ENCODE data around the gene LARGE1.

Gene LARGE1

DNA sequence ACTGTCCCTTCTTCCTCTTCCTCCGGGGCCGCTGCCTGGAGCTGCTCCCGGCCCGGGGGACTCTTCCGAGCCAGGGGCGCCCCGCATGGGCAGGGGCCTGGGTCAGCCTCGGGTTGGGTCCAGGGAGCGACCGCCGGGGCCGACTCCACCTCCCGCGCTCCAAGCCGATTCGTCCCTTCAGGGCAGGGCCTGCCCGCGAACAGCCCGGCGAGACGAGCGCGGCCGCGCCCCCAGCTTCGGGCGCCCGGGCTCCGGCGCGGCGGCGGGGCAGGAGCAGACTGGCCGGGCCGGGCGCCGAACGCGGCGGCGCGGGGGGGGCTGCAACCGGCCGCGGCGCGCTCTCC, at the start of gene LARGE1:
TSS of gene LARGE1 (minus strand) at position 280 of the 344 bp plus-strand sequence.
- no peak for DNase-seq (ENCODE audit: low read depth)

DNA sequence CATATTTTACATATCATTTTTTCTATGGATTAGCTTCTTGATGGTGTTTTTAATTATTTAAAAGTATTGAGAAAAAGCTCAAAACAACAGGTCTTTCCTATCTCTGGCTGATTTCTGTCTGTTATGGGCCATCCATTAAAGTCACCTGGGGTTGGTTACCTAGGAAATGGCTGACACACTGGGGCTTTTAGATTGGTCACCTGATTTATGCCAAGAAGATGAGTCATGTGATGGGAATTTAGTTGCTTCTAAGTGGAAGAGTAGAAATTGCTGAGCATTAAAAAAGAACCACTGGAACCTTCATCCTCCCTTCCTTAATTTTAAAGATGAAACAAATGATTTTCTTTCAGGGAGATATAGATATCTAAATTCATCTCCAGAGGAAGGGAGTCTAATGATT, 48.8 kb upstream of the LARGE1 start:
- no peak for DNase-seq (ENCODE audit: low read depth)

DNA sequence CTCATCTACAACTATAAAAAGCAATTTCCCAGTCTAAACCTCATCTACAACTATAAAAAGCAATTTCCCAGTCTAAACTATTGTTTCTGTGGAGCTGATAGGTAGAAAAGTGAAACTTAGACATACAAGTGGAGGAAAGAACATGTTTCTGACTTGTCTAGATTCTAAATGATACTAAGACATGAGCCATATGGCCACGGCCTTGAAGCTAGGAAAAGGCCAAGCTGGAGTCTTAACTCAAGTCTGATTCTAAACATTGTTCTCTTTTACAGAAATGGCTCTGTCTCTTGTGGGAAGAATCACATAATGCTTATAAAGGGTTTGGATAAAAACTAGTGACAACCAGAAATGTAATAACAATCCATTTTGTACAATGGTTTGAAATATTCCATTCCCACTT, 43.8 kb upstream of the LARGE1 start:
- DNase-seq (ENCODE audit: low read depth) = no peak

DNA sequence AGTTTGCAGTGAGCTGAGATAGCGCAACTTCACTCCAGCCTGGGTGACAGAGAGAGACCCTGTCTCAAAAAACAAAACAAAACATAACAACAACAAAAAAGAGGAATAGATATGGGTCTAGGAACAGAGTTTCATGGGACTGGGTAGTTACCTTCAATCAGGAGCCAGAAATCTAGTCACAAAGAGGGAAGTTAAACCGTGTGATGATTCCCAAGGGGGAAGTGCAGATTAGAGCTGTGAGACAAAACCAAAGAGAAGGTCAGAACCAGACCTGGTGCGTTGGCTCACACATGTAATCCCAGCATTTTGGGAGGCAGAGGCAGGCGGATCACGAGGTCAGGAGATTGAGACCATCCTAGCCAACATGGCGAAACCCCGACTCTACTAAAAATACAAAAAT, 42.1 kb upstream of the LARGE1 start:
- DNase-seq (ENCODE audit: low read depth) = no peak

DNA sequence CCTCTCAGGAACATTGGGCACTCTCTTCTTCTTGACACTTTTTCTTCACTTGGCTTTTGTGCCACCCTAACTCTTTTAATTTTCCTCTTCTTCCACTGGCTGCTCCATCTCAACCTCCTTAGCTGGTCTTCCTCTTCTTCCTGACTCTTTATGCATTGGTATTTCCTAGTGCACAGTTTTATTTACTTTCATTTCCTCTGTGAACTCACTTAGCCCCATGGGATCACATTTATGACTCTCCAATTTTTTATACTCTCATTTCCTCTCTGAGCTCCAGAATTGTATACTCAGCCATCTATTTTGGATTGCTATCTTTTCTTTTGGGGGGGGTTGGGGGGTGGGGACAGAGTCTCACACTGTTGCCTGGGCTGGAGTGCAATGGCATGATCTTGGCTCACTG, 38.5 kb upstream of the LARGE1 start:
- no peak for DNase-seq (ENCODE audit: low read depth)

DNA sequence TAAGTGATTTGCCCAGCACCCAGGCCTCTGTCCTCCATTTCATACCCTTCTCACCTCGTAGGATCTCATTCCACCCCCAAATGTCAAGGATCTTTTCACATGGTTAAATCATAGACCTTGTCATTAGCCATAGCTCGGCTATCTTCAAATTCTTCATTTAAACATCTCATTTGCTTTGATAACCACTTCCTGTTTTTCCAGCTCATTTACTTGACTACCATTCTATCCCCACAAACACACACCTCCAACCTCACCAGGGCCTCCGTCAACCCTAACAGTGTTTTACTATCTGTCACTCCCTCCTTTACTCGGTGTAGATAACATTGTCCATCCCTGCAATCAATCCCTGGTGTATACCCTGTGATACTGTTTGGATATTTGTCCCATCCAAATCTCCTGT, 36.8 kb upstream of the LARGE1 start:
- DNase-seq (ENCODE audit: low read depth) = no peak

DNA sequence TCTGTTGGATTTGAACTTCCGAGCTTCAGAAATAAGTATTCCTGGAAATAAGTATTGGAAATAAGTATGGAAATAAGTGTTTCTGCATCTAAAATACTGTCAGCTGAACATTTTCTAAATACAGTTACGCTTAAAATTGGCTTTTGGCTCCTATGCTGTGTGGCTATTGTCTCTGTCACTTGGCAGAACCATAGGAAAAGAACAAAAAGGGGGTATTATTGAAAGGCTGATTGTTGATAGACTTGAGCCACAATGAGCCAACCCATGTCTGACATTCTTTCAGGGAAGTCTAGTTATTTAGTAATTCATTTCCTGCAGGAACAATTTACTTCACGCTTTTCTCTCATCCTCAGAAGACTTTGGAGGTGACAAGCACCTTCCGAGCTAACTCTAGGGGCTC, 32.5 kb upstream of the LARGE1 start:
- DNase-seq (ENCODE audit: low read depth) = no peak

DNA sequence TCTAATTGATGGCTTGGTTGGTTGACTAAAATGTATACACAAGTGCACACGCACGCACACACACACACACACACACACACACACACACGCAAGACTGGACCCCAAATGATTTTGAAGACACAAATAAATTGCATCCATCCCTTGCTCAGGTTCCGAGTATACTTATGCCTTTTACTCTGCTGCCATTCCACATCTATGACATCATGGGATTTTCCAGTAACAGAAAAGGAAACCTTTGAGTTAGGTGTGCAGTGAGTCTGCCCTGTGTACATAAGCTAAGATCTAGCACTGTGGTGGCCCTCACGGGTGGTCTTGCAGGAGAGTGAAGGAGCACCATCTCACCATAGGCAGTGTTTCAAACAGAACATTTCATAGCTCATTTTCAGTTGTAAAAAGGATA, 20.5 kb upstream of the LARGE1 start:
- DNase-seq (ENCODE audit: low read depth) = no peak

DNA sequence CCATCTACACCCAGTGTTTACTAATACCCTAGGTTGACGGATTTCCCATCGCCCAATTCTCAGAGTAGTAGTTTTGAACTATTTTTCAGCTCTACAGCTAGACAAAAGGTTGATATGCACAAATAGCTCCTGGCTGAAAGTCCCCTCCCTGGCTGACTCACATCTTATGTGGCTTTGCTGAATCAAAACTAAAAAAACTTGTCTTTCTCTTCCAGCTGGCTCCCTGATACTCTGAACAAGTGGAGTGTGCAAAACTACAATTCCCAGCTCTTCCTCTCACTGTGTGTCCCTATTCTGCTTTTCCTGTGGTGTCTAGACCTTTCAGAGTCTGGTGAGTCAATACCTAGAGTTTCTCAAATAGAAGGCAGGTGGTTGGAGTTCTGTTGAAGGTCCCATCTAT, 12.7 kb upstream of the LARGE1 start:
- DNase-seq (ENCODE audit: low read depth) = no peak

DNA sequence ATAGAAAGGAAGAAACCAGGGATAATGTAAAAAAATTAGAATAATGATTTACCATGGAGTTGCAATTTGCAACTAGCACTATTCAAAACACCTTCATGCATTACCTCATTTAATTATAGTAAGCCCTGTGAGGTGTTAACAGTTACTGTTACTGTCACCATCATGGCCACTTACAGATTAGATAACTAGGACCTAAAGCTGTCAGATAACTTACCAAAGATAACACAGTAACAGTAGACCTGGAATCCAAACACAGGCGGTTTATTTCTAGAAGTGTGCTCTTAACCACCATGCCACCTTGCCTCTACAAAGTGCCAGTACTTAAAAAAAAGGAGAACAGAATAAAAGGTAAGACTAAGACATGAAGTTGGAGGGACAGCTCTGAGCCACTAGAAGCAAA, 11.1 kb upstream of the LARGE1 start:
- DNase-seq (ENCODE audit: low read depth) = no peak

DNA sequence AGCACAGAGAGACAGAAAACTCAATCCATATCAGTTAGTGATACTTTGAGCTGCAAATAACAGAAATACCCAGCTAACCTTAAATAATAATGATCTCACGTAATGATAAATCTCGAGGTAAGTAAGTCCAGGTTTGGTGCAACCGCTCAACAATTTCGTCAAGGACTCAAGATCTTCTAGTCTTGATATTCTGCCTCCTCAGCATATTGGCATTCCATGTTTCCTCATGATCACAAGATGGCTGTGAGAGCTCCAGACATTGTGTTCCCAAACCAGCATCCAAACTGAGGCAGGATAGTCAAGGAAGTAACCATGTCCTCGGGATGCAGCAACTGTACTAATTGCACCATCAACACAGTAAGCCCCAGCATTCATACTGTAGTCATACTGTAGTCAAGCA, 7.5 kb upstream of the LARGE1 start:
- DNase-seq (ENCODE audit: low read depth) = no peak

DNA sequence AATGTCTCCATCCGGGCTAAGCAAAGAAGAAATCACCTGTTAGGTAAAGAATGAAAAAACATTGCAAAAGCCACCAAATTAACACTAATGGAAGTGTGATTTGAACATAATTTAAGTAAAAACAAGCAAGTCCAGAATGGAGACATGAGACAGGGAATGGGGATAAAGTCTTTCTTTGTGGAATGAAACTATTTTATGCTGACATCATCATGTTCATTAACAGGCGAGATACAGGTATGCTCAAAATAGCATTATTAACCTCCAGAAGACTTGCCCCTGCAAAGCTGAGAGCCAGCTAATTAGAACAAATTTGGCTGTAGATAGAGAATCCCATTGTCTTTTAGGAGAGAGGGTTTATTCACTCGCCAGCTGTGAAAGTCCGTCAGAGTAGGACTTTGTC, 4.9 kb upstream of the LARGE1 start:
- no peak for DNase-seq (ENCODE audit: low read depth)

DNA sequence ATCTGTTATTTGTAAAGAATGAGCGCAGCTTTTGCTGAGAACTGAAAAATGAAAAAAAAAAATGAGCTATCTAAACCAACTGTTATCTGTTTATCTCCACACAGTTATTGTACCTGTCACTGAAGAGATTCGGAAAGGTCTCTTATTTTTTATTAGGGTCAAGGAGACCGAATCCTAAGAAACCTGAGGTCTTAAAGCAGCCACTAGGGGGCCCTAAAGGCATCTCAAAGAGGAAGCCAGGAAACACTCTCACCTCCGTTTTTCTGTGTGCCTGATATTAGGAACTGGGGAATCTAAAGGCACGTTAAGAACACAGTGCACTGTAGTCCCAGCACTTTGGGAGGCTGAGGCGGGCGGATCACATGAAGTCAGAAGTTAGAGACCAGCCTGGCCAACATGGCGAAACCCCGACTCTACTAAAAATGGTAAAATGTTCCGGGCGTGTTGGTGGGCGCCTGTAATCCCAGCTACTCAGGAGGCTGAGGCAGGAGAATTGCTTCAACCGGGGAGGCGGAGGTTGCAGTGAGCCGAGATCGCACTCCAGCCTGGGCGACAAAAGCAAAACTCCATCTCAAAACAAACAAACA, 3.5 kb upstream of the LARGE1 start:
- DNase-seq (ENCODE audit: low read depth) = no peak

DNA sequence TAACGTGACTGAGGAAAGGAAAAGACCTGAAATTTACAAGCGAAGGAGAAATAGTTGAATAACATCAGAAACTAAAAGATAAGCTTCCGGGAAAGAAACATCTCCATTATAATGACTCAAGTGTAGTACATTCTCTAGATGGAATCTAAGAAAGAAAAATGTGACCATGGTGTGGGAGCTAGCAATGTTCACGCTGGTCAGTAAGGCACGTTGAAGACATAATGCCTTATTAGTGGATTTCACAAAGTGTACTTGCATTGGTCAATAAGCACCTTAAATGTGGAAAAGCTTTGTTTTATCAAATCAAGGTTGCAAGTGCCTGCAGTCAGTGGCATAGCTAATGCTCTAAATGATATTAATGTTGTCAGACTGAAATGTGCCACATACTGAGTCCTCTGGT, 2.8 kb upstream of the LARGE1 start:
- DNase-seq (ENCODE audit: low read depth) = no peak

DNA sequence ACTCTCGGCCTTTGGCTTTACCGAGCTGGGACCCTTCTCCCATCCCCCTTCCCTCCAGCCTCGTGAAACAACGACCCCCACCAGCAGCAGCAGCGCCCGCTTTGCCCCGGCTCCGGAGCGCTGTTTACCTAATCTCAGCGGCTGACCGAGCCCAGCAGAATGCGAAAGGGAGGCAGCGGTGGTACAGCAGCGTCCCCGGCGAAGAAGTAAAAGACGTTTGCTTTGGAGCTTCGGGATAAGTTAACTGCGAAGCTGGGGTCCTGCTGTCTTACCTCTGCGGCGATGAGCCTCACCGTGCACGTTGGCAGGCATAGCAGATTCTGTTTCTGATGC, 2.0 kb upstream of the LARGE1 start:
- no peak for DNase-seq (ENCODE audit: low read depth)

DNA sequence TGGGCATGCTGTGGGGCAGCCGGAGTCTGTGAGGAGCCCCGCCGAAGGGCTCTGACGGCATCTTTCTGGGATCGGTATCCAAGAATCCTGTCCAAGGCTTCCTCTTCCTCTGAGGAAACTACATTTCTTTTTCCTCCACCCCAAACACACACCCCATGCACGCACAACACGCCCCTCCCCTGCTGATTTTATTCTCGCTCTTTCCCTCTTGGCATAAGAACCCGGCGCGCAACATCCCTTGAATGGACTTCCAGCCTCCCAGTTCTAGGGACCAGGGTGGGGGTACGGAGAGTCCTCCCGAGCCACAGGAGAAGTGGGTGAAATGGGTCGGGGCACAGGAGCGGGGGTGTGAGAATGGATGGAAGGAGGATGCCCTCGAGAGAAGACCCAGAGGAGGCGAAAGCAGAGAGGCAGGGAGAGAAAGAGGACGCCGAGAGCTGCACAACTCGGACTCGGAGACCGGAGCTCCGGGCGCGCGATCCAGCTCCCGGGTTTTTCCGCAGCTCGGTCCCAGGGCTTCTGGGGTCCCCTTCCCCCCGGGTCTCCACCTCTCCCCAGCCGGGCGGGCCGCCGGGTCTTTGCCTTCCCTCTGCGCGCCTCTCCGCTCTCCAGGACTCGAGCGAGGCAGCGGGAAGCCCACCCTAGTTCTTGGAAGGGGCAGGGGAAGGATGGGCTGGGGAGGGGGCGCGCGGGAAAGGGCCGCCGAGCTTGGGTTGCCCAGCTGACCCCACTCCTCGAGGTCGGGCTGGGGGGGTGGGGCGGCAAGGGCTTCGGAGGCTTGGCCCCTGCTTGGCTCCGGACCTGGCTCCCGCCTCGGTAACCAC, 1.5 kb upstream of the LARGE1 start:
- no peak for DNase-seq (ENCODE audit: low read depth)

DNA sequence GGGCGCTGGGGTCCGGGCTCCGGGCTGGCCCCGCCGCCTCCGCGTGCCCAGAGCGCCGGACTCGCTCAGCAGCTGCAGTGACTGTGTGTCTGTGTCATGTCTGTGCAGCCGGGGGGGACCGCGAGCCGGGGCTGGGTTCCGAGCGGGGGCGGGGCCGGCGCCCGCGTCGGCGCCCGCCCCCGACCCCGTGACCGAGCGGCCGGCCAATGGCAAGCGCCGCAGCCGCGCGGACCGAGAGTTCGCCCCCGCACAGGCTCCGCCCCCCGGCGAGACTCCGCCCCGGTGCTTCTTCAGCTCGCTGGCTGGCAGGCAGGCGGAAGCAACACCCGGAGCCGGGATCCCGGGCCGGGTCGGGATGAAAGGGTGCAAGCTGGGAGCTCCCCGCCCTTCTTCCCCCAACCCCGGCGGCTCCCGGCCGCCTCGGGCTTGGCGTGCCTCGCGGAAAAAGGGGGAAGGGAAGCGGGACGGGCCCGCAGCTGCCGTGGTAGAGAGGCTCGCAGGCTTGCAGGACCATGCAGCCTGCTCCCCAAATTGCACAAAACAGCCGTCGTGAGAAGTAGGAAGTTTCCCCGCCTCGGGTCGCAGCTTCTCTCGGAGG, 750 bp upstream of the LARGE1 start:
- peak; percentile 84 for DNase-seq (ENCODE audit: low read depth)

DNA sequence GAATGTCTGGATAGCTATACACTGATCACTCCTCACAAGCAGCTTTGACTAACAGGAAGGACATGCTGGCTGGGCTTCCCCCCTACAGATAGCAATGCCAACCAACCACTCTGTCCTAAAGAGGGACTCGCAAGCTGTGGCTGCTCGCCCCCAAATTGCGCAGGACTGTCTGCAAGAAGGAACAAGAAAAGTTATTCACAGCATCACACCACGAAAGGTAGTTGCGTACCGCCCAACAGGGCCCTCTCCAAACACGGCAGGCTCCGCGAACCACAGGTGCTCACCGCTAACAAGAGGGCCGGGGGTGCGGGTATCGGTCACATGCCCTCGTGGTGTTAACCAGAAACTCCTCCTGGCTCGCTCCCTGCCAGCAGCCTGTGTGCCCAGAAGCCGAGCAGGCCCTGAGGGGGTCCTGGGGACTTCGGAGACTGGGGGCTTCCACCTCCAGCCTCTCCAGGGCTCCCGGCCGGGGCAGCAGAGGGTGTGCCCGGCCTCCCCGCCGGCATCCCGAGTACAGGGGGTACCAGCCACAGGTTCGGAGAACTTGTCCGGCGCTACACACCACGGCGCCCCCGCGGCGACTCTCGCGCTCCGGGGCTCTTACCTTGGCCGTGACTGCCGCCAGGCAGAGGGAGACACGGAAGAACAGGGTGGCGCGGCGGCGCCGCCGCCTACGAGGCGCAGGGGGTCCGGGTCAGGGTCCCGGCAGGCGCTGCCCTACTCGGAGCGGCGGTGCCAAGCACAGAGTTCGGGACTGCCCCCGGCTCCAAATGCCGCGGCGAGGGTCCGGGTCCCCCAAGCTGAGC, 682 bp downstream of the LARGE1 start:
- no peak for DNase-seq (ENCODE audit: low read depth)

DNA sequence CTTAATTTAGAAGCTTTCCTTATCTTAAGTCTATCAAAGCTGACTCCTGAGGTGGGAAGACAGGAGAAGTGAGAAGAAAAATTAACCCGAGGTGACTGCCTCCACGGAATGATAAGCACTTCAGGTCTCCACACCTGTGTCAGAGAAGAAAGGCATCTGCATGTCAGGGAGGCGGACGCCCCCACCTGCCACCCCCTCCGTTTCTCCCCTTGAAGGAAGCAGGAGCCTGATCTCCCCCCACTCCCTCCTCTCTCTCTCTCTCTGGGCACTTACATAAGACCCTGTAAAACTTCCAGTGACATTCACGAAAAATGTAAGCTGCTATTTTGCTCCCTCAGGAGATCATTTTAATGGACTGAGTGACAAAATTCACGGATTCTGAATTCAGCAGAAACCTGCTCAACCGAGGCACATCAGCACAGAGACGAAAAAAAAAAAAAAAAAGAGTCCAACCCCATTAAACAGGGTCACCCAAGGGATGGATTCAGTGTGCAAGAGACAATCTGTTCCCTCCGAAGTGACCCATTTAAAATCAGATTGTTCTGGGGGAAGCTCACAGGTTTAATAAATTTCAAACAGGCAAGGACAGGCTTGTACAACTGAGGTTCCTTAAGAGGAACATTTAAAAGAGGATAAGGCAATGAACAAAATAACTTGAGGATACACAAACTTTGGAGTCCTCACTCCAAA, 1.5 kb downstream of the LARGE1 start:
- no peak for DNase-seq (ENCODE audit: low read depth)

DNA sequence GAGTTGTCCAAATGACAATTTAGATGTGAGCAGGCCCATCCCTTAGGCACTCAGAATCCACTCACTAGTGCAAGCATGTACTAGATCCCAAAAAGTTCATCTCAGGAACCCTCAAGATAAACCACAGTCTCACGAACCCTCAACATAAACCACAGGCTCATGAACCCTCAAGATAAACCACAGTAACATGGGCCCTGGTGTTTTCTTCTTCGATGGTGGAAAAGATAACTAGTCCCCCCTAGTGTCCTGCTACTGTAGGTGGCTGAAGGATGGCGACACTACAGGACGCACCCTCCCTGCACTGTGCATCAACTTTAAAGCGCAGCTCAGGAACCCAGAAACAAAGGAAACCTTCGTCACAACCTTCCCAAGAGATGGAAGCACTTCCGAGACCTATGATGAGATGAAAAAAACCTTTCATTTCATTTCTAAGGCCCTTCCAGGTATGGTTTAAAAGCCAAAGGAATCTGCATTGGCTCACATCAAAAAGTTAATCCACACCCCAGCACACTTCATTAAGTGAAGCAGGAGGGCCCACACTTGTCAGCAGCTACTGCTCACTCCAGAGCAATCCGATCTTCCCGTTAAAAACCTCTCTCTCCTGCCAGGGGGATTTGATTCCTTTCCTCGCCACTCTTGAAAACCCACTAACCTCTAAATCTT, 2.4 kb downstream of the LARGE1 start:
- DNase-seq (ENCODE audit: low read depth) = no peak

DNA sequence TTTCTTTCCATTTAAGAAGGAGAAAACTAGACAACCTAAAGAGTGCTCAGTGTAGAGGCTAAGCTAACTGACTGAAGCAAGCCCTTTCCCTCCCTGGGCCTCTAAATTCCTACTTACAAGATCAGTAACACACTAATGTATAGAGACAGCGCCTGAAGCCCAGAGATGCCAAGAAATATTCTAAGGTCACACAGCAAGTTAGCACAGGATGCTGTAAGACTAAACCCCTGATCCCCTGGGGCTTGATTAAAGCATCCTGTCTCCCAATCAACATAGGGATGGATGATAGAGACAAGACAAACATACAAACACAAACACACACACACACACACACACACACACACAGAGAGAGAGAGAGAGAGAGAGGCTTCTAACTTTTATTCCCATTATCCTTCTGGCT, 5.6 kb downstream of the LARGE1 start:
- DNase-seq (ENCODE audit: low read depth) = no peak

DNA sequence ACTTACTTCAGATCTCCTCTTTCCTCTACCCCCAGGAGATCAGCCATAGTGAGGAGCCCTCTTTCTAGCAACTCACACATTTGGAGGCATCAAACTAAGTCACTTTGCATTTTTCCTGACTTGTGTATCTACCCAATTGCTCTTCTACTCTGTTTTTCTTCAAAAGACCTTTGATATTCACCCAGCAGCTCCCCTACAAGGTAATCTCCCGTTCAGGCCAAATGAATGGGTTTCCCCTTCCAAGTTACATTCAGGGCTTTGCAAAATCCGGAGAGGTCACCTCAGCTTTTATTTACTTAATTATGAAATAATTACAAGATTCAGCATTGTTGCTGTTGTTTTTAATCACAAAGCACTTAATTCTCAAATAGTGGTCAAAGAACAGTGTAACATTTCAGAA, 6.1 kb downstream of the LARGE1 start:
- no peak for DNase-seq (ENCODE audit: low read depth)

Data from activated T-cell treated with anti-CD3 and anti-CD28 coated beads for 1 hour (primary cell).